Loucy (cell line): ENCODE data around the gene GREB1L.

Source experiments
- H2AFZ ChIP-seq: fragments of 200-600 bp; sonication (generic); 2 replicates; pipeline ENCODE4 v1.6.0; 2016; ENCODE audit warnings: antibody characterized with exemption, mild to moderate bottlenecking, low read length, moderate library complexity
- H3F3A ChIP-seq: fragments of 200-600 bp; 2 replicates; pipeline ENCODE4 v1.6.0; 2016; ENCODE audit warnings: antibody characterized with exemption, low read depth, mild to moderate bottlenecking
- H3K27me3 ChIP-seq: fragments of 200-600 bp; sonication (generic); 2 replicates; pipeline ENCODE4 v1.6.1; 2014; ENCODE audit warnings: low read length, mild to moderate bottlenecking; ENCODE audit not compliant: insufficient read depth, poor library complexity, severe bottlenecking
- H3K36me3 ChIP-seq: fragments of 200-600 bp; sonication (generic); 2 replicates; pipeline ENCODE4 v1.6.1; 2016; ENCODE audit warnings: low read length; ENCODE audit not compliant: insufficient read depth
- H3K4me1 ChIP-seq: fragments of 200-600 bp; sonication (generic); 2 replicates; pipeline ENCODE4 v1.5.1; 2014; ENCODE audit warnings: low read length, mild to moderate bottlenecking; ENCODE audit not compliant: insufficient read depth, poor library complexity, severe bottlenecking
- H3K4me2 ChIP-seq: fragments of 200-600 bp; sonication (generic); 2 replicates; pipeline ENCODE4 v1.6.0; 2014; ENCODE audit warnings: antibody characterized with exemption, low read length, low read depth, mild to moderate bottlenecking; ENCODE audit not compliant: poor library complexity, severe bottlenecking
- H3K4me3 ChIP-seq: fragments of 200-600 bp; sonication (generic); 2 replicates; pipeline ENCODE4 v1.5.1; 2014; ENCODE audit warnings: low read length, mild to moderate bottlenecking, mixed read lengths; ENCODE audit not compliant: poor library complexity, severe bottlenecking
- H3K79me2 ChIP-seq: fragments of 200-600 bp; sonication (generic); 2 replicates; pipeline ENCODE4 v1.6.1; 2014; ENCODE audit warnings: low read length; ENCODE audit not compliant: insufficient read depth
- H3K9ac ChIP-seq: fragments of 200-600 bp; sonication (generic); 2 replicates; pipeline ENCODE4 v1.6.0; 2014; ENCODE audit warnings: mild to moderate bottlenecking, low read depth, low read length, moderate library complexity; ENCODE audit not compliant: poor library complexity, severe bottlenecking
- H3K9me2 ChIP-seq: fragments of 200-600 bp; sonication (generic); replicated peaks from 2 replicates; pipeline ENCODE4 v1.6.1; 2016; ENCODE audit warnings: low read depth, low read length, mixed read lengths
- H3K9me3 ChIP-seq: fragments of 200-600 bp; sonication (generic); 2 replicates; pipeline ENCODE4 v1.6.1; 2014; ENCODE audit warnings: mild to moderate bottlenecking, antibody characterized with exemption, low read length, low read depth; ENCODE audit not compliant: insufficient read depth
- H4K20me1 ChIP-seq: fragments of 200-600 bp; sonication (generic); 2 replicates; pipeline ENCODE4 v1.6.0; 2014; ENCODE audit warnings: antibody characterized with exemption, low read length, mild to moderate bottlenecking; ENCODE audit not compliant: insufficient read depth, poor library complexity, severe bottlenecking
- CTCF ChIP-seq: fragments of 200-600 bp; sonication (generic); conservative IDR thresholded peaks from 2 replicates; pipeline ENCODE4 v1.5.1; 2014; ENCODE audit warnings: mild to moderate bottlenecking, antibody characterized with exemption, low read length
- EZH2phosphoT487 ChIP-seq: fragments of 200-600 bp; IDR thresholded peaks from 2 replicates; pipeline ENCODE4 v1.6.1; 2018; ENCODE audit warnings: antibody characterized with exemption, mild to moderate bottlenecking, moderate library complexity, borderline replicate concordance

The GREB1L gene

GRCh38 chr18:21468514-21469164 lies 226.6 kb downstream of the GREB1L start:
- no peak for TF ChIP-seq EZH2phosphoT487
- TF ChIP-seq CTCF, result no peak

GRCh38 chr18:21472741-21473140 lies 230.7 kb downstream of the GREB1L start:
- H3K9ac ChIP-seq, result no peak overlapping the region
- H2AFZ ChIP-seq, result 0 out of 2 replicates have a peak overlapping the region, but pooled peaks have one; percentile 10
- H3K9me2 ChIP-seq, result no peaks in the 10 kb centered on the region
- H3F3A ChIP-seq, result no peaks in the 10 kb centered on the region
- H3K79me2 ChIP-seq, result no peaks in the 10 kb centered on the region
- H3K27me3 ChIP-seq, result no peaks in the 10 kb centered on the region
- H3K4me3 ChIP-seq, result no peak overlapping the region
- no peaks in the 10 kb centered on the region for H3K4me1 ChIP-seq
- no peak for TF ChIP-seq EZH2phosphoT487
- TF ChIP-seq CTCF, result no peak
- no peaks in the 10 kb centered on the region for H4K20me1 ChIP-seq
- H3K9me3 ChIP-seq, result no peaks in the 10 kb centered on the region
- no peaks in the 10 kb centered on the region for H3K36me3 ChIP-seq
- no peak overlapping the region for H3K4me2 ChIP-seq

More at GRCh38 chr18:21468514-21469164, 226.6 kb downstream of the GREB1L start:
- Histone ChIP-seq H3K36me3 (no peaks in the 10 kb centered on the region), H3K4me1 (no peaks in the 10 kb centered on the region), H3K27me3 (no peaks in the 10 kb centered on the region), H3K79me2 (no peaks in the 10 kb centered on the region), H3K9me2 (no peaks in the 10 kb centered on the region), H3K4me3 (no peak overlapping the region), H2AFZ (no peak overlapping the region), H3K4me2 (no peak overlapping the region), H4K20me1 (no peaks in the 10 kb centered on the region), H3K9ac (no peak overlapping the region), H3F3A (no peaks in the 10 kb centered on the region), H3K9me3 (no peaks in the 10 kb centered on the region)

- H3K9me2 ChIP-seq, result no peaks in the 10 kb centered on the region
- H3K9ac ChIP-seq, result no peak overlapping the region
- H3K4me3 ChIP-seq, result no peak overlapping the region
- H3K9me3 ChIP-seq, result no peaks in the 10 kb centered on the region
- no peak overlapping the region for H3K4me2 ChIP-seq
- H4K20me1 ChIP-seq, result no peaks in the 10 kb centered on the region
- H3K4me1 ChIP-seq, result no peaks in the 10 kb centered on the region
- no peak overlapping the region for H2AFZ ChIP-seq
- TF ChIP-seq EZH2phosphoT487 (no peak), CTCF (no peak)
- H3K79me2 ChIP-seq, result no peaks in the 10 kb centered on the region
- H3K36me3 ChIP-seq, result no peaks in the 10 kb centered on the region
- H3K27me3 ChIP-seq, result no peaks in the 10 kb centered on the region
- H3F3A ChIP-seq, result no peaks in the 10 kb centered on the region
Measured at GRCh38 chr18:21474621-21475020, 232.6 kb downstream of the GREB1L start.
